Measurements from ENCODE around the gene BMP8B.
"Not testable (repeated sequence)": the region's sequence is repeated elsewhere in the genome, so short reads cannot be mapped to it uniquely, and the experiment has no call there.

The BMP8B gene

DNA sequence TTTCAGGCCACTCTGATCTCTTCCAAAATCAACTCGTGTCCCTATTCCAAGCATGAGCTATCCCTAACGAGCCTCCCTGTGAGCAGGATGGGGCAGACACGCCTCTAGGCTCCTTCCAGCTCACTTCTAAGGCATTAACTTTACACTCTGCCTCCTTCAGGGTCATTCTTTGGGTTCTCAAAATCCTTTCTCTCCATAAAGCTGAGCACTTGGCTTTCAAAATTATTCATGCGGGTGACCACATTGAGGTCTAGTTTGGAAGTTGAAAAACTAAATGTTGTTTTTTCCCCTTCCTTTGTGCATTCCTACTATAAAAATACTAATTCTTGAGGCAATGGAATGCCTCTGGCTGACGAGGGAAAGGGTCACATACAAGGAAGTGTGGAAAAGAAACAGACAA is 33.5 kb upstream of the BMP8B start:
- TF ChIP-seq, protein P1, sequence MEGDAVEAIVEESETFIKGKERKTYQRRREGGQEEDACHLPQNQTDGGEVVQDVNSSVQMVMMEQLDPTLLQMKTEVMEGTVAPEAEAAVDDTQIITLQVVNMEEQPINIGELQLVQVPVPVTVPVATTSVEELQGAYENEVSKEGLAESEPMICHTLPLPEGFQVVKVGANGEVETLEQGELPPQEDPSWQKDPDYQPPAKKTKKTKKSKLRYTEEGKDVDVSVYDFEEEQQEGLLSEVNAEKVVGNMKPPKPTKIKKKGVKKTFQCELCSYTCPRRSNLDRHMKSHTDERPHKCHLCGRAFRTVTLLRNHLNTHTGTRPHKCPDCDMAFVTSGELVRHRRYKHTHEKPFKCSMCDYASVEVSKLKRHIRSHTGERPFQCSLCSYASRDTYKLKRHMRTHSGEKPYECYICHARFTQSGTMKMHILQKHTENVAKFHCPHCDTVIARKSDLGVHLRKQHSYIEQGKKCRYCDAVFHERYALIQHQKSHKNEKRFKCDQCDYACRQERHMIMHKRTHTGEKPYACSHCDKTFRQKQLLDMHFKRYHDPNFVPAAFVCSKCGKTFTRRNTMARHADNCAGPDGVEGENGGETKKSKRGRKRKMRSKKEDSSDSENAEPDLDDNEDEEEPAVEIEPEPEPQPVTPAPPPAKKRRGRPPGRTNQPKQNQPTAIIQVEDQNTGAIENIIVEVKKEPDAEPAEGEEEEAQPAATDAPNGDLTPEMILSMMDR (IDR thresholded peaks at IDR 0.05; ENCODE audit: control insufficient read depth, extremely low read depth, insufficient read depth), result no peak

DNA sequence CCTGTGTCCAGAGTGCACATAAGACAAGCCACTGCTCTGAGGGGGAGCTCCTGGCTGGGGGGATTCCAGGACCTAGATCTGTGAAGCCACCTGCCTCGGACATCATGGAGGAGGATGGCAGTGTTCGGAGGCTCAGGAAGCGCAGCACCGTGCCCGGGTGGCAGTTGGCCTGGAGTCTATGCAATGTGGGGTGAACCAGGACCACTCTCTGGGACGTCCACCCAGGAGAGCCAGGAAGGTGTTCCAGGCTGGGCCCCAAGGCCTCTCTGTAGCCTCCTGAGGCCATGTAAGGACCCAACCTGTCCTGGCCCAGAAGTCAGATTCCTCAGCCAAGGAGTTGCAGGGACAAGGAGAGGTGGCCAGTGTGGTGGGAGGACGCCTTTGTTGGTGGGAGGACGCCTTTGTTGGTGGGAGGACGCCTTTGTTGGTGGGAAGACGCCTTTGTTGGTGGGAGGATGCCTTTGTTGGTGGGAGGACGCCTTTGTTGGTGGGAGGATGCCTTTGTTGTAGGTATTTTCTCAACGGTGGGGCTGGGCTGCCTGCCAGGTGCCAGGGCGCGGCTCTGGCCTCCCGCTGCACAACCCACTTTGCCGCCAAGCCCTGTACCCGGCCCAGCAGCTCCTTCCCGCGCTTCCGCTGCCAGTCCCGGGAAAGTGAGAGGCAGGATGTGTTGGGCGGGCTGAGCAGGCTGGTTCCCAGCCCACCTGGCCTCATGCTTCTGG is 30.6 kb upstream of the BMP8B start:
- TF ChIP-seq, protein P1 (IDR thresholded peaks at IDR 0.05; ENCODE audit: control insufficient read depth, extremely low read depth, insufficient read depth), result no peak
- H3K4me3 ChIP-seq (ENCODE audit: low read depth, low read length), result no peak overlapping the region
- DNase-seq (ENCODE audit: low read depth), result no peak

More for the DNA sequence above, 33.5 kb upstream of the BMP8B start:
- H3K4me3 ChIP-seq (ENCODE audit: low read depth, low read length), result no peak overlapping the region
- DNase-seq (ENCODE audit: low read depth), result no peak

DNA sequence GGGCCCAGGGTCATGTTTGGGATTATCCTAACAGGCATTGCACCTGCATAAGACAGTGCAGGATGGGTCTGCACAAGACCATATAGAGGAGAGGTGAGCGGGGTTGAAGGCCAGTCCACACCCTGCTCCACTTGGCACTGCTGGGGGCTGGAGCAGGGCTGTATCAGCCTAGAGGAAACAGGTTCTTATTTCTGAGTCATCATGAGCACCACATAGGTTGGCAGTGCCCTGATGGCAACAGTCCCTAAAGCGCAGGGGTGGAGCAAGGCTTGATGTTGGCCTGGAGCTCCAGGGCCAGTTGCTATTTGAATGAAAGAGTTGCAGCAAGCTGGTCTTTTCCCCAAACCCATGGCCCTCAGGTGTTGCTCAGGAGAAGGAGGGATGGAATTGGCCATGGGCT is 29.8 kb upstream of the BMP8B start:
- no peak for DNase-seq (ENCODE audit: low read depth)
- no peak overlapping the region for H3K4me3 ChIP-seq (ENCODE audit: low read depth, low read length)
- TF ChIP-seq, protein P1 (IDR thresholded peaks at IDR 0.05; ENCODE audit: control insufficient read depth, extremely low read depth, insufficient read depth), result no peak

DNA sequence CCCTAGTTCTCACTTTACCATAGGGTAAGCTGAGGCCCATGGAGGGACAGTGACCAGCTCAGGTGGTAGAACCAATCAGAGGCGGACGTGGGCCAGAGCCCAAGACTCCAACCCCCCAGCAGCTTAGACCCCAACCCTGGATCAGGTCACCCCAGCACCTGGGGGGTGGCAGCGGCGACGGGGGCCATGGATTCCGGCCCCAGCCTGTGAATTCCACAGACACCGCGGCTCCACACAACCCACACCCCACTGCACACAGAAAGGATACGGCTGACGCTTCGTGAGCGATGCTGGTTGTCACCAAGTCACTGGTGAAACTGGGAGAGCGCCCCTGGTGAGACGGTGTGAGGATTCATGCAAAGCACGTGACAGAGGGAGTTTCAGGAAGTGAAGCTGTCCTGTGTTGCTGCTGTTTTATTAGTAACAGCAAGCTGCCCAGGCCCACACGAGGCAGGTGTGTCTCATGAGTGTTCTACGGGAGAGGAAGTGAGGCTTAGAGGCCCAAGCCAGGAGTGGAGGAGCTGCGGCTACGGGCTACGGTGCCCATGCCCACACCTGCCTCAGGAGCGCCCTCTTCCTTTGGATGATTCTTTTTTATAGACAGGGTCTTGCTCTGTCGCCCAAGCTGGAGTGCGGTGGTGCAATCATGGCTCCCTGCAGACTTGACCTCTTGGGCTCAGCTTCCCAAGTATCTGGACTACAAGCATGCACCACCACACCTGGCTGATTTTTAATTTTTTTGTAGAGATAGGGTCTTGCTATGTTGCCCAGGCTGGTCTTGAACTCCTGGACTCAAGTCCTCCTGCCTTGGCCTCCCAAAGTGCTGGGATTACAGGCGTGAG is 28.6 kb upstream of the BMP8B start:
- H3K4me3 ChIP-seq (ENCODE audit: low read depth, low read length), result not testable (repeated sequence)
- DNase-seq (ENCODE audit: low read depth), result peak; percentile 48

DNA sequence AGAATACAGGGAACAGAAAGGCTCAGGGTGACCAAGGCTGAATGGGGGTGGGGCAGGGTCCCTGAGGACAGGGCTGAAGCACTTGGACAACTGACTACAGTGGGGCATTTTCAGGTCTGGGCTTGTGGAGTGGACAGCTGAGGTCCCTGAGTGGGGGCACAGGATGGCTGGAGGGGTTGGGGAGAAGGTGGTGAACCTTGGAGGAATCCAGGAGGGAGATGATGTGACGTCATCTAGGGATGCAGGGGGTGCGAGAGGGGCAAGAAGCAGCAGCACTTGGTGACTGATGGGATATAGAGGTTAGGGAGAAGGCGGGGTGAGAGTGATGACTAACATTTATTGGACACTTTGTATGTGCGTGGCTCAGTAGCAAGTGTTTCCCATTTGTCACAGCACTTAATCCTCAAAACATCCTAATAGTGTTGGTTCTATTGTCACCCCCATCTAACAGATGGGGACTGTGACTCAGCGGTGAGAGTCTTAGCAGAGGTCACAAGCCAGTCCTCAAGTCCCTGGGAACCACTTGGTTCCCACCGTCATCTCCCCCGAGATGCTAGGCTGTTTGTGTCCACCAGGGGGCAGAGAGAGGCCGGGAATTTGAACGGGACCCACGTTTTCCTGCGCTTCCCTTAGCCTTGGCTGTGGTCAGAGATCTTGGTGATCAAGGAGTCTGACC is 27.9 kb upstream of the BMP8B start:
- DNase-seq (ENCODE audit: low read depth), result no peak
- TF ChIP-seq, protein P1 (IDR thresholded peaks at IDR 0.05; ENCODE audit: control insufficient read depth, extremely low read depth, insufficient read depth), result peak; percentile 76
- no peak overlapping the region for H3K4me3 ChIP-seq (ENCODE audit: low read depth, low read length)

DNA sequence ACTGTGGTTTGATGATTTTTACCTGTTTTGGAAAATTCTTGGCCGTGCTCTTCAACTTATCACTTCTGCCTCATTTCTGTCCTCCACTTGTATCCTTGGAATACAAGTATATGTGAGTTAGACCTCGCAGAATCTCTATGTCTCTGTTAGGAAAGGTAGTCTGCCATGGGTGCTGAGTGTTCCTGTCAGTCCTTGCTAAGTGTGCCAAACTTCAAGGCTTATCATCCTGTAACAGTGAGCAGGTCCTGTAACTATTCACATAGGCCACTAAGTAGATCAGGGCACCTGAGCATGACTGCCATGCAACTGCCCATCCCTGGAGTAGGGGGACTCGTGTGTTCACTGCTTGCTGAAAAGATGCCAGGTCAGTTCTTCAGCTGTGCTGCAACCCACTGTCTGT is 24.2 kb upstream of the BMP8B start:
- no peak overlapping the region for H3K4me3 ChIP-seq (ENCODE audit: low read depth, low read length)
- TF ChIP-seq, protein P1 (IDR thresholded peaks at IDR 0.05; ENCODE audit: control insufficient read depth, extremely low read depth, insufficient read depth), result no peak
- no peak for DNase-seq (ENCODE audit: low read depth)
